Measurements from ENCODE around the gene TTBK2.
"Not testable (repeated sequence)": the region's sequence is repeated elsewhere in the genome, so short reads cannot be mapped to it uniquely, and the experiment has no call there.

Gene TTBK2

GRCh38 chr15:42920519-42921341, at the start of gene TTBK2:
Gene TTBK2 (minus strand): TSS chr15:42920778. CDS start chr15:42878617, 42,161 bp downstream.
- DNase-seq (ENCODE audit: low spot score), result peak; percentile 99

DNA sequence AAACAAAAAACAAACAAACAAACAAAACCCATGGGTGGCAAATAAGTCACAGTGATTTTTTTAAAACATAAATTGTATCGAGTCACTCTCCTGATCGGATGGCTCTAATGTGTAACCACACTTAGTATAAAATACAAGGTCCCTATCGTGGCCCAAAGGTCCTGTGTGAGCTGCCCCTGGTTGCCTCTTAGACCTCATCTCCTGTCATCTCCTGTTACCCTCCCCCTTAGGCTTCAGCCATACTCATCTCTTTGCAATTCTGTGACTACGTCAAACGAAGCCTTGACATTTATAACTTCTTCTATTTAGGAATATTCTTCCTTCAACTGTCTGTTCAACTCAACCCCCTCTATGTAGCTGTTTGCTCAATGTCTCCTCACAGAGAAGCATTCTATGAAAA, 43.9 kb upstream of the TTBK2 start:
- DNase-seq (ENCODE audit: low spot score), result no peak

GRCh38 chr15:42955518-42955917, 34.9 kb upstream of the TTBK2 start:
- DNase-seq (ENCODE audit: low spot score), result no peak

DNA sequence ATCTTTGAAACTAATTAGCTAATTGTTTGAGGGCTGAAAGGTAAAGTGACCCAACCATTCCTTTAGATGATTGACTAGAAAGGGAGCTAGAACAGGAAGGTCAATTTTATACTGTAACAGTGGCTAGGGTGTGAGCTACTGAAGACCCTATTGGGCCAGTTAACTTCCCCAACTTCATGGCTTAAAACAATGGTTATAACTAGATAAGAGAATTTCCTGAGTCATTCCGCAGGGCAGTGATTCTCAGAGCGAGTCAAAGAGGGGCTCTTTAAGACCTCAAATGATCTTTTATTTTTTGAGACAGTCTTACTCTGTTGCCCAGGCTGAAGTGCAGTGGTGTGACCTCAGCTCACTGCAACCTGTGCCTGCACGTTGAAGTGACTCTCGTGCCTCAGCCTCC, 33.7 kb upstream of the TTBK2 start:
- no peak for DNase-seq (ENCODE audit: low spot score)

- not testable (repeated sequence) for DNase-seq (ENCODE audit: low spot score)
Observed at GRCh38 chr15:42948898-42949297, 28.3 kb upstream of the TTBK2 start.

- peak; percentile 11 for DNase-seq (ENCODE audit: low spot score)
Observed at GRCh38 chr15:42940527-42940926, 19.9 kb upstream of the TTBK2 start.

- DNase-seq (ENCODE audit: low spot score), result peak; percentile 69
Observed at GRCh38 chr15:42939841-42940240, 19.3 kb upstream of the TTBK2 start.

GRCh38 chr15:42937143-42937542, 16.6 kb upstream of the TTBK2 start:
- DNase-seq (ENCODE audit: low spot score), result no peak

DNA sequence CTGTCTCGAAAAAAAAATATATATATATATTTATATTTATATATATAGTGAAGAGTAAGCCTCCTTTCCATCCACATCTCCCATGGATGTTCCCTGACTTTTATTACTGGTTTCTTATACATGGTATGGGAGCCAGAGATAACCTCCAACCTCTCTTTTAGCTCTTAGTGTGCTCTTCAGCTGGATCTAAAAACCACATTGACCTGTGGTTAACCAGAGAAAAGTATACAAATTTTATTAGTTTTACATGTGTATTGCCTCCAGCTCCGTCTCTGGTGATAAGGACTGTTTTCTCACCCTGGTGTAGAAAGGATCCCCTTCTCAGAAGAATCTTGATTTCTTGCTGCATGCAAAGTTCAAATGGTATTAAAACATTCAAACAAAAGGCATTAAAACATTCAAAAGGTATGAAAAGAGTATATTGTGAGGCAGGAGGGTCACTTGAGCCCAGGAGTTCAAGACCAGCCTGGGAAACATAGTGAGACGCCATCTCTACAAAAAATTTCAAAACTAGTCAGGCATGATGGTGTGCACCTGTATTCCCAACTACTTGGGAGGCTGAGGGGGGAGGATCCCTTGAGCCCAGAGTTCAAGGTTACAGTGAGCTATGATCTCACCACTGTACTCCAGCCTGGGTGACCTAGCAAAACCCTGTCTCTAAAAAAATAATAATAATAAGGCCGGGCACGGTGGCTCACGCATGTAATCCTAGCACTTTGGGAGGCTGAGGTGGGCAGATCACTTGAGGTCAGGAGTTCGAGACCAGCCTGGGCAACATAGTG, 13.5 kb upstream of the TTBK2 start:
- DNase-seq (ENCODE audit: low spot score), result no peak

DNA sequence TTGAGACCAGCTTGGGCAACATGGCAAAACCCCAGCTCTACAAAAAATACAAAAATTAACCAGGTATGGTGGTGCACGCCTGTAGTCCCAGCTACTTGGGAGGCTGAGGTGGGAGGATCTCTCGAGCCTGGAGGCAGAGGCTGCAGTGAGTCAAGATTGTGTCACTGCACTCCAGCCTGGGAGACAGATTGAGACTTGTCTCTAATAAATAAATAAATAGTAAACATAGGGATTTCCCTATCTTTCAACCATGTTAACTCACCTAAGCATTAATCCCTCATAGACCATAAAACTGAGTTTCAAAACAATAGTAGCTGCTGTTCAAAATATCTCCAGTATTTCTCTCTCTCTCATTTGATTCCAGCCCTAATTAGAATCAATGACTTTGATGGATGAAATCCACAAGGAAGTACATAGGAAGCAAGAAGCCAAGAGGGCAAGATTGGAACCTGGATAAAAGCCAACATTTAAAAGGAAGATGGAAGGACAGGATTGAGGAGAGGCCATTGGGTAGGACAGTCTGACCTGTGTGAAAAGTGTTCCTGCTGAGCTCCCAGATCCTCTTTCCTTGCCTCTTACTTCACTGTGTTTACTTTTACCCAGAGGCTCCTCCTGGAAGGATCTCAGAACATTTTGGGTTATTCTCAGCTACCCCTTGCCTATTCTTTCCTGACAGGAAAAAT, 12.4 kb upstream of the TTBK2 start:
- no peak for DNase-seq (ENCODE audit: low spot score)

DNA sequence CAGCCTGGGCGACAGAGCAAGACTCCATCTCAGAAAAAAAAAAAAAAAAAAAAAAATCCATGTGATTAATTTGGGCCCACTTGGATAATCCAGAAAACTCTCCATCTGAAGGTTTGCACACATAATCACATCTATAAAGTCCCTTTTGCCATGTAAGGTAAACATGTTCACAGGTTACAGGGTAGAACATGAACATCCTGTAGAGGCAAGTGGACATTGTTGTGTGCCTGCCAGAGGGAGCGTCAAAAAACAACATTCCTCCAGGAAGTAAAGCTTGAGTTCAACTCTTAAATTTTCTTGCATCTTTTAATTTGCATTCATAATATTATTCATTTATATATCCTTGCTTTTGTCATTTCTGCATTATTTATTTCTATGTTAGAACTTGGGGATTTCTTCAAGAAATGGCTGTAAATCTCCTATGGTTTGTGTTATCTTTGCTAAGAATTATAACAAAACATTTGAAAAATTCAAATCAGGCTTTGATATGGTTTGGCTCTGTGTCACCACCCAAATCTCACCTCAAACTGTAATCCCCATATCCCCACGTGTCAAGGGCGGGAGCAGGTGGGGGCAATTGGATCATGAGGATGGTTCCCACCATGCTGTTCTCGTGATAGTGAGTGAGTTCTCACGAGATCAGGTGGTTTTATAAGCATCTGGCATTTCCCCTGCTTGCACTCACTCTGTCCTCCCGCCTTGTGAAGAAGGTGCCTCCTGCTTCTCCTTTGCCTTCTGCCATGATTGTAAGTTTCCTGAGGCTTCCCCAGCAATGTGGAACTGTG, 11.3 kb upstream of the TTBK2 start:
- no peak for DNase-seq (ENCODE audit: low spot score)

- DNase-seq (ENCODE audit: low spot score), result no peak
Observed at GRCh38 chr15:42929306-42929848, 8.8 kb upstream of the TTBK2 start.

DNA sequence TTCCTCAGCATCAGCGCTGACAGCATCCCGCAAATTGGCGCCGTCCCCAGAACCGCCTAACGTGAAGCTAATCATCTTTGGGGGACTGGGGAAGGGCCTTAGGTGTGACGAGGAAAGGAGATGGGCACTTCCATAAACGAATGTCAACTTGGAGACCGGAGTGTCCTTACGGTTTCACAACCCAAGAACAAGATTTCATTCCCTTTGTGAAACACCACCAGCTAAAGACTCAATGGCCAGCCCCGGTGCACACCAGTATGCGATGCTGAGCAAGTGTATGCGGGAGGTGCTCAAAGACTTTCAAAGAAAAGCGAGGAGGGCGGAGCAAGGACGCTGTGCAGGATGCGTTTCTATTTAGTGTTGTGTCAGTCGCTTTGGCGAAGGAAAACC, 759 bp upstream of the TTBK2 start:
- peak; percentile 56 for DNase-seq (ENCODE audit: low spot score)

GRCh38 chr15:42919799-42920518, 619 bp downstream of the TTBK2 start:
- DNase-seq (ENCODE audit: low spot score), result peak; percentile 41

- no peak for DNase-seq (ENCODE audit: low spot score)
Observed at GRCh38 chr15:42919308-42919707, 1.3 kb downstream of the TTBK2 start.

- DNase-seq (ENCODE audit: low spot score), result no peak
Observed at GRCh38 chr15:42918047-42918446, 2.5 kb downstream of the TTBK2 start.

DNA sequence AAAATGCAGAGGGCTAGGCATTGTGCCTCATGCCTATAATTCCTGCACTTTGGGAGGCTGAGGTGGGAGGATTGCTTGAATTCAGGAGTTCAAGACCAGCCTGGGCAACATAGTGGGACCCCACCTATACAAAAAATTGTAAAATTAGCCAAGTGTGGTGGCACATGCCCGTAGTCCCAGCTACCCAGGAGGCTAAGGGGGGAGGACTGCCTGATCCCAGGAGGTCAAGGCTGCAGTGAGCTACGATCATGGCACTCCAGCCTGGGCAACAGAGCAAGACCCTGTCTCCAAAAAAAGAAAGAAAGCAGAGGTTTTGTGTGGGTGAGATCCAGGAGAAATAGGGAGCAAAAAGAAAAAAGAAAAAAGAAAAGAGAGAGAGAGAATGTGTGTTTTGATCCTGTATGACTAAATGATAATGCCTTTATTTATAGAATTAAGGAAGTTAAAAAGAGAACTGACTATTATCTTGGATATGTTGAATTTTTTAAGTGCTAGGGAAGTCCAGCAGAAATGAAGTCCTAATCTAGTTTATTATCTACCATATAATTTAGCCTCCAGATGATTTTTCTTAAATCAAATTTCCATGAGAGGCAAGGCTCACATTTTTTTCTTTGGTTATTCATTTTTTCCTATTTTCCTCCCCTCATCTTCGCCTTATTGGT, 4.8 kb downstream of the TTBK2 start:
- no peak for DNase-seq (ENCODE audit: low spot score)

- DNase-seq (ENCODE audit: low spot score), result no peak
Observed at GRCh38 chr15:42914728-42915497, 5.7 kb downstream of the TTBK2 start.

GRCh38 chr15:42911058-42911592, 9.5 kb downstream of the TTBK2 start:
- DNase-seq (ENCODE audit: low spot score), result no peak

All from Ammon's horn (tissue), 1 donor.